OCI-LY3 (cell line): ENCODE measurements around the gene DSE.

ENCODE experiments used
- H2AFZ ChIP-seq: fragments of 200-600, 300-600 bp; shearing (Covaris generic); 2 replicates; pipeline ENCODE4 v1.6.0; 2014; ENCODE audit warnings: antibody characterized with exemption, low read depth, low read length
- H3K27ac ChIP-seq: fragments of 200-600, 300-600 bp; sonication (generic); 2 replicates; pipeline ENCODE4 v1.5.1; 2014; ENCODE audit warnings: mild to moderate bottlenecking, low read length, moderate library complexity, mixed read lengths
- H3K27me3 ChIP-seq: fragments of 200-600, 300-600 bp; sonication (generic); 2 replicates; pipeline ENCODE4 v1.6.1; 2014; ENCODE audit warnings: low read depth, low read length, mixed read lengths
- H3K36me3 ChIP-seq: fragments of 200-600, 300-600 bp; sonication (generic); replicated peaks from 2 replicates; pipeline ENCODE3; 2014; ENCODE audit warnings: low read depth, low read length, mixed read lengths
- H3K4me1 ChIP-seq: fragments of 300-600, 200-600 bp; sonication (generic); 2 replicates; pipeline ENCODE4 v1.6.1; 2014; ENCODE audit warnings: low read length, mixed read lengths
- H3K4me2 ChIP-seq: fragments of 200-600, 300-600 bp; sonication (generic); 2 replicates; pipeline ENCODE4 v1.6.1; 2014; ENCODE audit warnings: low read length, mixed read lengths
- H3K4me3 ChIP-seq: fragments of 300-600, 200-600 bp; sonication (generic); 2 replicates; pipeline ENCODE4 v1.5.1; 2014; ENCODE audit warnings: antibody characterized with exemption, mild to moderate bottlenecking, low read length, moderate library complexity
- H3K79me2 ChIP-seq: fragments of 300-600, 200-600 bp; shearing (Covaris generic); 2 replicates; pipeline ENCODE4 v1.6.1; 2014; ENCODE audit warnings: mild to moderate bottlenecking, low read length, mixed read lengths
- H3K9ac ChIP-seq: fragments of 300-600, 200-600 bp; shearing (Covaris generic); 2 replicates; pipeline ENCODE4 v1.6.0; 2014; ENCODE audit warnings: mild to moderate bottlenecking, low read length, moderate library complexity
- H3K9me3 ChIP-seq: fragments of 200-600, 300-600 bp; shearing (Covaris generic); 2 replicates; pipeline ENCODE4 v1.6.1; 2014; ENCODE audit warnings: low read length, mixed read lengths; ENCODE audit not compliant: insufficient read depth
- H4K20me1 ChIP-seq: fragments of 200-600, 300-600 bp; sonication (generic); 2 replicates; pipeline ENCODE4 v1.6.1; 2016; ENCODE audit warnings: low read length, mixed read lengths; ENCODE audit not compliant: insufficient read depth
- EZH2phosphoT487 ChIP-seq: fragments of 200-600 bp; shearing (Covaris generic); IDR thresholded peaks from 2 replicates; pipeline ENCODE4 v1.6.1; 2018; ENCODE audit warnings: antibody characterized with exemption, mixed run types, low read depth
- TF ChIP-seq, protein P1 (sequence below): fragments of 200-600, 300-600 bp; sonication (generic); IDR thresholded peaks from 2 replicates; pipeline ENCODE4 v1.5.1; 2014; ENCODE audit warnings: antibody characterized with exemption, low read length, low read depth

The DSE gene

DNA sequence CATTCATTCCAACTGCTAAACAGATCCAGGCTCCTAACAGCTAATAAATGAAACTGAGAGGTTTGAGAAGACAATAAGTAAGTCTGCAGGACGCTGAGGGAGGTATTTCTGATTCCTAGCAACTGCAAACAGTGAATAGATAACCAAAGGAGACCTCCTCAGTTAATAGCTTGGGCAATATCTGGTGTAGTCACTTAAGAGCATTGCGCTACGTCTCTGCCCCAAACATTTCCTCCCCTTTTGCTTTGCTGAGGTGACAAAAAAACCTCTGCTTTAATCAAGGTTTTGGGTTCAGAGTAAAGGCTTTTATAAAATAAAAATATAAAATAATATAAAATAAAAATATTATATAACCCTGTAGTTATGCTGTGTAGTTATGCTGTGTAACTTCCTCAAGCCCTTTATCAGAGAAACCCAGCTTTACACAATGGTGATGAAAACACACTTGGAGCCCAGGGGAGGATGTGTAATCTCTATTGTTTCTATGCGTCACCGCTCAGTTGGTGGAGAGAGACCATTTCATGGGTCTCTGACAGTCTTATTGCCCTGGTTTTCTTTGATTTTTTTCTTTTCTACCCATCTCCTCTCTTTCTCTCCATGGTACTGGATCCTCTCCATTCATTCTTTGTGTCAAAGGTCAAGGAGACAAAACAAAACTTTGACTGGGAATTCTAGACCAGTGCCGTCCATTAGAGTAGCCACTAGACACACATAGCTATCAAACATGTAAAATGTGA, 121.8 kb downstream of the DSE start:
- no peak for TF ChIP-seq EZH2phosphoT487
- TF ChIP-seq, protein P1, sequence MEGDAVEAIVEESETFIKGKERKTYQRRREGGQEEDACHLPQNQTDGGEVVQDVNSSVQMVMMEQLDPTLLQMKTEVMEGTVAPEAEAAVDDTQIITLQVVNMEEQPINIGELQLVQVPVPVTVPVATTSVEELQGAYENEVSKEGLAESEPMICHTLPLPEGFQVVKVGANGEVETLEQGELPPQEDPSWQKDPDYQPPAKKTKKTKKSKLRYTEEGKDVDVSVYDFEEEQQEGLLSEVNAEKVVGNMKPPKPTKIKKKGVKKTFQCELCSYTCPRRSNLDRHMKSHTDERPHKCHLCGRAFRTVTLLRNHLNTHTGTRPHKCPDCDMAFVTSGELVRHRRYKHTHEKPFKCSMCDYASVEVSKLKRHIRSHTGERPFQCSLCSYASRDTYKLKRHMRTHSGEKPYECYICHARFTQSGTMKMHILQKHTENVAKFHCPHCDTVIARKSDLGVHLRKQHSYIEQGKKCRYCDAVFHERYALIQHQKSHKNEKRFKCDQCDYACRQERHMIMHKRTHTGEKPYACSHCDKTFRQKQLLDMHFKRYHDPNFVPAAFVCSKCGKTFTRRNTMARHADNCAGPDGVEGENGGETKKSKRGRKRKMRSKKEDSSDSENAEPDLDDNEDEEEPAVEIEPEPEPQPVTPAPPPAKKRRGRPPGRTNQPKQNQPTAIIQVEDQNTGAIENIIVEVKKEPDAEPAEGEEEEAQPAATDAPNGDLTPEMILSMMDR: no peak
- Histone ChIP-seq H3K9me3 (no peaks in the 10 kb centered on the region), H3K4me1 (no peaks in the 10 kb centered on the region), H3K4me2 (no peak overlapping the region), H3K9ac (no peak overlapping the region), H3K36me3 (no peaks in the 10 kb centered on the region), H3K27ac (no peak overlapping the region), H3K4me3 (no peak overlapping the region), H3K27me3 (no peaks in the 10 kb centered on the region), H4K20me1 (no peaks in the 10 kb centered on the region), H3K79me2 (no peaks in the 10 kb centered on the region), H2AFZ (no peak overlapping the region)
